Measurements from ENCODE around the gene GFPT1. TPM values are rescaled to one million over a fixed set of nuclear protein-coding genes. Genes with fewer than 3 reads are reported as not detected.
"Not testable (repeated sequence)": the region's sequence is repeated elsewhere in the genome, so short reads cannot be mapped to it uniquely, and the experiment has no call there.

The GFPT1 gene
- total RNA-seq, 6 donors from 2014 or later = 16.1 to 99.0 (median 38.5) TPM

- no peak for TF ChIP-seq POLR2AphosphoS5 (IDR thresholded peaks at IDR 0.05)
- Histone ChIP-seq H3K27me3 (no peaks in the 10 kb centered on the region), H3K9me3 (no peaks in the 10 kb centered on the region), H3K36me3 (peaks cover 20 to 96% (median 68%) of the 10 kb centered on the region in 4 donors), H3K4me3 (no peak overlapping the region), H3K27ac (no peak overlapping the region), H3K4me1 (no peaks in the 10 kb centered on the region)
- WGBS, 2 donors = 71 to 77% methylated on average over 5 of the region's 5 CpGs
- DNase-seq (no peak), ATAC-seq (ENCODE audit: low FRiP score in 2 of 2) (no peak)
Measured at GRCh38 chr2:69356471-69356870, 30.6 kb downstream of the GFPT1 start.

- ATAC-seq (ENCODE audit: low FRiP score in 2 of 2); H3K4me1 ChIP-seq; DNase-seq; H3K9me3 ChIP-seq; H3K27ac ChIP-seq; H3K4me3 ChIP-seq; H3K27me3 ChIP-seq: not testable (repeated sequence)
- H3K36me3 ChIP-seq = peaks cover 21 to 94% (median 60%) of the 10 kb centered on the region in 4 donors
- 90% methylated on average over 3 of the region's 3 CpGs for WGBS, 2 donors
Measured at GRCh38 chr2:69354976-69355375, 32.1 kb downstream of the GFPT1 start.

DNA sequence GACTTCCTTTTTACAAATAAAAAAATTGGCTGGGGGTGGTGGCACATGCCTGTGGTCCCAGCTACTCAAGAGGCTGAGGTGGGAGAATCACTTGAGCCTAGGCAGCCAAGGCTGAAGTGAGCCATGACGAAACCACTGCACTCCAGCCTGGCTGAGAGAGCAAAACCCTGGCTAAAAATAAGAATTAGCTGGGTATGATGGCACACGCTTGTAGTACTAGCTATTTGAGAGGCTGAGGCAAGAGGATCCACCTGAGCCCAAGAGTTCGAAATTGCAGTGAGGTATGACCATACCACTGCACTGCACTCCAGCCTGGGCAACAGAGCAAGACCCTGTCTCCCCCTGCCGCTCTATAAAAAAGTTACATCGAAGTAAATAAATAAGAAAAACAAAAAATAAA lies 33.7 kb downstream of the GFPT1 start:
- Histone ChIP-seq H3K36me3 (peaks cover 30 to 94% (median 63%) of the 10 kb centered on the region in 4 donors), H3K27ac (no peak overlapping the region), H3K27me3 (no peaks in the 10 kb centered on the region), H3K9me3 (no peaks in the 10 kb centered on the region), H3K4me1 (no peaks in the 10 kb centered on the region), H3K4me3 (no peak overlapping the region)
- DNase-seq (peak in 1 of 2 donors; percentile 27), ATAC-seq (ENCODE audit: low FRiP score in 2 of 2) (no peak)
- WGBS, 2 donors = 88 to 93% methylated on average over 5 of the region's 5 CpGs
- TF ChIP-seq EP300 (IDR thresholded peaks at IDR 0.05) (no peak), CTCF (IDR thresholded peaks at IDR 0.05) (no peak), POLR2AphosphoS5 (IDR thresholded peaks at IDR 0.05) (no peak), POLR2A (IDR thresholded peaks at IDR 0.05) (no peak)

DNA sequence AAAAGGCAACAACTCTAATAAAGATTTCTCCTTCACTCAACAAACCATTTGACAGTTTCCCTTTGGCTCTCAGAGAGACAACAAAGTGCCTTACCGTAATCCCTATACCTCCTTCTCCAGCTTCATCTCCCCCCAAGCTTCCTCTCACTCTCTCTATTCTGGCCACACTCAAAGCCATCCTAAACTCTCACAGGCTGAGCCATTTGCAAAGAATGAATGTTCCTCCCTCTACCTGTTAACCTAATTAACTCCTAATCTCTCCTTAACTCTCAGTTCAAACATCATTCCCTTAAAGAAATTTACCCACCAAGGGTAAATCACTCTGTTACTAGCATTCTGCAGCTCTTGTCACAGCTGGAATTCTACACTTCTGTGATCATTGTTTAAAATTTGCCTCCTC lies 38.2 kb downstream of the GFPT1 start:
- no peak for ATAC-seq (ENCODE audit: low FRiP score in 2 of 2)

GRCh38 chr2:69345434-69345833 lies 41.6 kb downstream of the GFPT1 start:
- H3K27me3 ChIP-seq = no peaks in the 10 kb centered on the region
- H3K4me3 ChIP-seq = no peak overlapping the region
- no peak overlapping the region for H3K27ac ChIP-seq
- no peak for DNase-seq
- H3K4me1 ChIP-seq = no peaks in the 10 kb centered on the region
- no peaks in the 10 kb centered on the region for H3K9me3 ChIP-seq
- H3K36me3 ChIP-seq = peaks cover 43 to 99% (median 84%) of the 10 kb centered on the region in 4 donors
- TF ChIP-seq POLR2AphosphoS5 (IDR thresholded peaks at IDR 0.05) (no peak), CTCF (IDR thresholded peaks at IDR 0.05) (no peak), POLR2A (IDR thresholded peaks at IDR 0.05) (no peak), EP300 (IDR thresholded peaks at IDR 0.05) (no peak)
- no peak for ATAC-seq (ENCODE audit: low FRiP score in 2 of 2)

More for the DNA sequence above, 38.2 kb downstream of the GFPT1 start:
- no peaks in the 10 kb centered on the region for H3K9me3 ChIP-seq
- TF ChIP-seq CTCF (IDR thresholded peaks at IDR 0.05) (no peak), POLR2AphosphoS5 (IDR thresholded peaks at IDR 0.05) (no peak), EP300 (IDR thresholded peaks at IDR 0.05) (no peak), POLR2A (IDR thresholded peaks at IDR 0.05) (no peak)
- WGBS, 2 donors = 95 to 96% methylated on average over 1 of the region's 1 CpG
- no peaks in the 10 kb centered on the region for H3K27me3 ChIP-seq
- H3K4me1 ChIP-seq = no peaks in the 10 kb centered on the region
- H3K36me3 ChIP-seq = peaks cover 26 to 94% (median 66%) of the 10 kb centered on the region in 4 donors
- no peak overlapping the region for H3K4me3 ChIP-seq
- DNase-seq = no peak
- no peak overlapping the region for H3K27ac ChIP-seq

DNA sequence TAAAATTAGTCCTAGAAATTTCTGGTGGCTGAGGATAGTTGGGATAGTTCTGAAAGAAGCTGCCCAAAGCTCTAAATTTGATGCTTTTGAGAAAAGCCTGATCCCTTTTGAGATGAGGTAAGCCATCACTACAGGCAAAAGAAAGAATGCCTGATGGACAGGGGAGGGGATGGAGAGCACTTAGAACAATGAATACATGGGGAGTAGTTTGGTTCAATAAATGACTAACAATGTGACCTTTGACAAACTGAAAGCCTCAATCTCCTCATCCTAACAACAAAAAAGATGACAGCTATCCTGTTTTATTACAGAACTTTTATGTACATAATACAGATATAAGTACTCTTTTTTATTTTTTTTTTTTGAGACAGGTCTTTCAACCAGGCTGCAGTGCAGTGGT lies 42.7 kb downstream of the GFPT1 start:
- H3K27me3 ChIP-seq = no peaks in the 10 kb centered on the region
- no peaks in the 10 kb centered on the region for H3K9me3 ChIP-seq
- no peak for DNase-seq
- no peak for TF ChIP-seq CTCF (IDR thresholded peaks at IDR 0.05)
- TF ChIP-seq EP300 (IDR thresholded peaks at IDR 0.05) = no peak
- no peak for TF ChIP-seq POLR2AphosphoS5 (IDR thresholded peaks at IDR 0.05)
- TF ChIP-seq POLR2A (IDR thresholded peaks at IDR 0.05) = no peak
- H3K36me3 ChIP-seq = peaks cover 33 to 99% (median 78%) of the 10 kb centered on the region in 4 donors
- no peak for ATAC-seq (ENCODE audit: low FRiP score in 2 of 2)
- no peak overlapping the region for H3K27ac ChIP-seq
- H3K4me3 ChIP-seq = no peak overlapping the region
- no peaks in the 10 kb centered on the region for H3K4me1 ChIP-seq
